Measurements from ENCODE around the gene ST7L.

DNA sequence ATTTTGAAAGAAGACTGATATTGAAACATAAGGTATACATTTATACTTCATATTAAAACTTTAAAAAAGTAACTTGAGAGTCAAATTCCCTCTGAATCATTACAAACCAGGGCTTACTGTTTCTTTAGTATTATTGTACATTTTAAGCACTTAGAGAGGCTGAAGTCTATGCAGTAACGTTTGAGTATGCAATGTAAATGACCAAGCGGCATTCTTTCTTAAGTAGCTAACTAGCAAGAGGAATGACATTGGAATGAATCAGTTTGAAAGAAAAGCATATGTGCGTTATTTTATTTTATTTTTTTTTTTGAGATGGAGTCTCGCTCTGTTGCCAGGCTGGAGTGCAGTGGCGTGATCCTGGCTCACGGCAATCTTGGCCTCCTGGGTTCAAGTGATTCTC is 85.9 kb downstream of the ST7L start:
- TF ChIP-seq, protein P1, sequence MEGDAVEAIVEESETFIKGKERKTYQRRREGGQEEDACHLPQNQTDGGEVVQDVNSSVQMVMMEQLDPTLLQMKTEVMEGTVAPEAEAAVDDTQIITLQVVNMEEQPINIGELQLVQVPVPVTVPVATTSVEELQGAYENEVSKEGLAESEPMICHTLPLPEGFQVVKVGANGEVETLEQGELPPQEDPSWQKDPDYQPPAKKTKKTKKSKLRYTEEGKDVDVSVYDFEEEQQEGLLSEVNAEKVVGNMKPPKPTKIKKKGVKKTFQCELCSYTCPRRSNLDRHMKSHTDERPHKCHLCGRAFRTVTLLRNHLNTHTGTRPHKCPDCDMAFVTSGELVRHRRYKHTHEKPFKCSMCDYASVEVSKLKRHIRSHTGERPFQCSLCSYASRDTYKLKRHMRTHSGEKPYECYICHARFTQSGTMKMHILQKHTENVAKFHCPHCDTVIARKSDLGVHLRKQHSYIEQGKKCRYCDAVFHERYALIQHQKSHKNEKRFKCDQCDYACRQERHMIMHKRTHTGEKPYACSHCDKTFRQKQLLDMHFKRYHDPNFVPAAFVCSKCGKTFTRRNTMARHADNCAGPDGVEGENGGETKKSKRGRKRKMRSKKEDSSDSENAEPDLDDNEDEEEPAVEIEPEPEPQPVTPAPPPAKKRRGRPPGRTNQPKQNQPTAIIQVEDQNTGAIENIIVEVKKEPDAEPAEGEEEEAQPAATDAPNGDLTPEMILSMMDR (IDR thresholded peaks at IDR 0.05): no peak
- TF ChIP-seq POLR2A (IDR thresholded peaks at IDR 0.05): no peak
